Mesenchymal stem cell (in vitro differentiated cells and primary cell): Measurements from ENCODE around the gene MSTO1.

Experiments
- DNase-seq: peaks from one replicate; pipeline ENCODE4 v3.0.0-alpha.2; 2013
- H2AFZ ChIP-seq: one replicate; pipeline ENCODE4 v1.6.1; 2013; ENCODE audit warnings: low read depth, mild to moderate bottlenecking, control low read depth, inconsistent platforms, low read length, moderate library complexity
- H2AK5ac ChIP-seq: 2 replicates; pipeline ENCODE4 v1.6.1; 2013; ENCODE audit warnings: low read length, moderate library complexity, mild to moderate bottlenecking, inconsistent platforms; ENCODE audit not compliant: severe bottlenecking
- H2BK120ac ChIP-seq: one replicate; pipeline ENCODE4 v1.6.1; 2013; ENCODE audit warnings: low read depth, mild to moderate bottlenecking, inconsistent platforms, low read length, moderate library complexity
- H2BK12ac ChIP-seq, 2 experiments: one replicate each; pipeline ENCODE4 v1.6.1; 2013; ENCODE audit warnings: inconsistent platforms in 2 of 2, low read length in 2 of 2, mild to moderate bottlenecking in 2 of 2, moderate library complexity in 2 of 2, control low read depth in 1 of 2
- H2BK15ac ChIP-seq: one replicate; pipeline ENCODE4 v1.6.1; 2013; ENCODE audit warnings: mild to moderate bottlenecking, low read depth, inconsistent platforms; ENCODE audit not compliant: poor library complexity, severe bottlenecking
- H2BK5ac ChIP-seq: 2 replicates; pipeline ENCODE4 v1.6.1; 2013; ENCODE audit warnings: low read depth, mild to moderate bottlenecking, low read length, control low read depth, inconsistent platforms; ENCODE audit not compliant: poor library complexity, severe bottlenecking
- H3K14ac ChIP-seq, 2 experiments: one replicate each; pipeline ENCODE4 v1.6.1; 2013; ENCODE audit warnings: inconsistent platforms in 2 of 2, low read length in 2 of 2, control low read depth in 1 of 2, mild to moderate bottlenecking in 1 of 2, moderate library complexity in 1 of 2
- H3K18ac ChIP-seq, 2 experiments: one replicate each; pipeline ENCODE4 v1.6.1; 2013; ENCODE audit warnings: inconsistent platforms in 2 of 2, low read length in 2 of 2, control low read depth in 1 of 2, low read depth in 1 of 2, mild to moderate bottlenecking in 1 of 2
- H3K23ac ChIP-seq, 2 experiments: one replicate each; pipeline ENCODE4 v1.6.1; 2013; ENCODE audit warnings: inconsistent platforms in 2 of 2, low read length in 2 of 2, mild to moderate bottlenecking in 2 of 2, moderate library complexity in 2 of 2, control low read depth in 1 of 2
- H3K27ac ChIP-seq: 2 replicates; pipeline ENCODE4 v1.5.1; 2013; ENCODE audit warnings: mild to moderate bottlenecking, moderate library complexity, low read length, control low read depth, inconsistent platforms; ENCODE audit not compliant: poor library complexity, severe bottlenecking
- H3K27me3 ChIP-seq, 2 experiments: 2 replicates each; pipeline versions ENCODE4 v1.6.1 to v1.7.0; 2013; ENCODE audit warnings: low read length in 2 of 2, mild to moderate bottlenecking in 2 of 2, moderate library complexity in 2 of 2, control low read depth in 1 of 2, inconsistent platforms in 1 of 2; ENCODE audit not compliant: control insufficient read depth in 1 of 2, insufficient read depth in 1 of 2
- H3K36me3 ChIP-seq, 2 experiments: 2 replicates each; pipeline versions ENCODE4 v1.6.1 to v1.7.0; 2013; ENCODE audit warnings: low read length in 2 of 2, control low read depth in 1 of 2, inconsistent platforms in 1 of 2, low read depth in 1 of 2, mild to moderate bottlenecking in 1 of 2; ENCODE audit not compliant: insufficient read depth in 2 of 2, control insufficient read depth in 1 of 2
- H3K4ac ChIP-seq, 2 experiments: one replicate each; pipeline ENCODE4 v1.6.1; 2013; ENCODE audit warnings: inconsistent platforms in 2 of 2, low read length in 2 of 2, mild to moderate bottlenecking in 2 of 2, moderate library complexity in 2 of 2, control low read depth in 1 of 2, low read depth in 1 of 2
- H3K4me1 ChIP-seq: 2 replicates; pipeline ENCODE4 v1.6.1; 2013; ENCODE audit warnings: low read depth, low read length, control low read depth; ENCODE audit not compliant: control insufficient read depth, insufficient read depth
- H3K4me2 ChIP-seq: 2 replicates; pipeline ENCODE4 v1.6.1; 2013; ENCODE audit warnings: low read length, mild to moderate bottlenecking, inconsistent platforms; ENCODE audit not compliant: poor library complexity, severe bottlenecking
- H3K4me3 ChIP-seq, 2 experiments: 2 replicates each; pipeline versions ENCODE4 v1.5.1 to v1.7.0; 2013; ENCODE audit warnings: low read length in 2 of 2, mild to moderate bottlenecking in 2 of 2, control low read depth in 1 of 2, low read depth in 1 of 2; ENCODE audit not compliant: insufficient read depth in 1 of 2
- H3K79me1 ChIP-seq: replicated peaks from 2 replicates; pipeline ENCODE4 v1.6.1; 2013; ENCODE audit warnings: mild to moderate bottlenecking, control low read depth, low read length, inconsistent platforms; ENCODE audit not compliant: poor library complexity, severe bottlenecking
- H3K9ac ChIP-seq: 2 replicates; pipeline ENCODE4 v1.7.0; 2013; ENCODE audit warnings: mild to moderate bottlenecking, low read length, moderate library complexity
- H3K9me3 ChIP-seq: 2 replicates; pipeline ENCODE4 v1.7.0; 2013; ENCODE audit warnings: mild to moderate bottlenecking, low read length; ENCODE audit not compliant: control insufficient read depth
- H4K8ac ChIP-seq: one replicate; pipeline ENCODE4 v1.6.1; 2013; ENCODE audit warnings: inconsistent platforms, mild to moderate bottlenecking, low read length, moderate library complexity
- H4K91ac ChIP-seq: one replicate; pipeline ENCODE4 v1.6.1; 2013; ENCODE audit warnings: mild to moderate bottlenecking, low read length, inconsistent platforms
- WGBS: methylation state at CpG from one replicate; pipeline ENCODE4 v1.1.7; 2013; ENCODE audit warnings: mixed read lengths; 5-methylcytosine and 5-hydroxymethylcytosine counted together

The MSTO1 gene

DNA sequence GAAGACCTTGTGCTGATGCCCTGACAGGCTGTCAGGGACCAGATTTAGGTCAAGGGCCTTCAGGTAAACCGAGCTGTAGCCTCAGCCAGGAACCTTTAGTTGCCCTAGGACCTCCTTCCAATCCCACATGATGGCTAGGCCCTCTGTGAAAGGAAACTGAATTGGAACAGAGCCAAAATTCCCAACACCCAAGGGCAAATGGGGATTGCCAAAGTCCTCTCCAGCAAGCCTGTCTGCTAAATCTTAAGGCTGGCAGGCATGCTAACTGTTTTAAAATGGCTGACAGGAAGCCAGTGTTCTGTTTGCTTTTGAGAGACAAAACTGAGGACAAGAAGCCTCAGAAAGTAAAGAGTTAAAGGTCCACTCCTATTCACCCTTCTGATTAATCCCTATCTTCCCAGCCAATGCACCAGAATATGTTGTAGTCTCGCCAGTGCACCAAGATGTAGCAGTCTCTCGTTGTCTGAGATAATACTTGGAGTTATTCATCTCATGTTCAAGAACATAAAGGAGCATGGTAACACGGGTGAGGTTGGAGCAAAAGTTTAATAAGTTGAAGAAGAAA, 35.1 kb downstream of the MSTO1 start:
- no peak overlapping the region for H3K4me2 ChIP-seq
- H2BK12ac ChIP-seq = peak overlapping the region in 1 of 2 experiments; percentile 16
- H2AFZ ChIP-seq = no peak overlapping the region
- H3K9me3 ChIP-seq = peaks cover 14% of the 10 kb centered on the region
- no peak overlapping the region for H2BK15ac ChIP-seq
- H3K9ac ChIP-seq = peak overlapping the region; percentile 46
- H3K36me3 ChIP-seq = peaks cover 0 to 15% of the 10 kb centered on the region in 2 experiments
- no peak overlapping the region for H2AK5ac ChIP-seq
- peak overlapping the region in 1 of 2 experiments; percentile 40 for H3K18ac ChIP-seq
- H2BK120ac ChIP-seq = no peak overlapping the region
- peak overlapping the region in 1 of 2 experiments; percentile 63 for H3K4me3 ChIP-seq
- H3K4ac ChIP-seq = peak overlapping the region in 1 of 2 experiments; percentile 61
- no peak for DNase-seq
- 90% methylated on average over 4 of the region's 4 CpGs for WGBS
- H3K27ac ChIP-seq = no peak overlapping the region
- H3K23ac ChIP-seq = no peak overlapping the region
- H4K91ac ChIP-seq = no peak overlapping the region
- peaks cover 2% of the 10 kb centered on the region for H3K79me1 ChIP-seq
- H3K14ac ChIP-seq = no peak overlapping the region
- no peaks in the 10 kb centered on the region for H3K27me3 ChIP-seq
- H2BK5ac ChIP-seq = no peak overlapping the region
- H3K4me1 ChIP-seq = no peaks in the 10 kb centered on the region
- H4K8ac ChIP-seq = no peak overlapping the region

- 90% methylated on average over 6 of the region's 6 CpGs for WGBS
- no peak overlapping the region for H4K91ac ChIP-seq
Measured at GRCh38 chr1:155645648-155646047, 35.6 kb downstream of the MSTO1 start.

GRCh38 chr1:155646307-155646706, 36.3 kb downstream of the MSTO1 start:
- Histone ChIP-seq H3K14ac (no peak overlapping the region), H3K4ac (no peak overlapping the region), H3K79me1 (peaks cover 2% of the 10 kb centered on the region)

More at GRCh38 chr1:155645648-155646047, 35.6 kb downstream of the MSTO1 start:
- H3K27me3 ChIP-seq = no peaks in the 10 kb centered on the region
- peaks cover 2% of the 10 kb centered on the region for H3K79me1 ChIP-seq
- no peak overlapping the region for H2BK12ac ChIP-seq
- no peak overlapping the region for H3K14ac ChIP-seq
- no peak overlapping the region for H4K8ac ChIP-seq
- no peaks in the 10 kb centered on the region for H3K4me1 ChIP-seq
- H3K4me3 ChIP-seq = peak overlapping the region in 1 of 2 experiments; percentile 63
- H3K36me3 ChIP-seq = peaks cover 0 to 15% of the 10 kb centered on the region in 2 experiments
- H2AFZ ChIP-seq = no peak overlapping the region
- H2BK15ac ChIP-seq = no peak overlapping the region
- H3K9me3 ChIP-seq = peaks cover 14% of the 10 kb centered on the region
- H3K18ac ChIP-seq = no peak overlapping the region
- no peak overlapping the region for H2AK5ac ChIP-seq
- H3K23ac ChIP-seq = no peak overlapping the region
- H2BK120ac ChIP-seq = no peak overlapping the region
- H3K4me2 ChIP-seq = no peak overlapping the region
- no peak overlapping the region for H2BK5ac ChIP-seq
- no peak overlapping the region for H3K27ac ChIP-seq
- no peak overlapping the region for H3K4ac ChIP-seq
- no peak for DNase-seq
- peak overlapping the region; percentile 46 for H3K9ac ChIP-seq

DNA sequence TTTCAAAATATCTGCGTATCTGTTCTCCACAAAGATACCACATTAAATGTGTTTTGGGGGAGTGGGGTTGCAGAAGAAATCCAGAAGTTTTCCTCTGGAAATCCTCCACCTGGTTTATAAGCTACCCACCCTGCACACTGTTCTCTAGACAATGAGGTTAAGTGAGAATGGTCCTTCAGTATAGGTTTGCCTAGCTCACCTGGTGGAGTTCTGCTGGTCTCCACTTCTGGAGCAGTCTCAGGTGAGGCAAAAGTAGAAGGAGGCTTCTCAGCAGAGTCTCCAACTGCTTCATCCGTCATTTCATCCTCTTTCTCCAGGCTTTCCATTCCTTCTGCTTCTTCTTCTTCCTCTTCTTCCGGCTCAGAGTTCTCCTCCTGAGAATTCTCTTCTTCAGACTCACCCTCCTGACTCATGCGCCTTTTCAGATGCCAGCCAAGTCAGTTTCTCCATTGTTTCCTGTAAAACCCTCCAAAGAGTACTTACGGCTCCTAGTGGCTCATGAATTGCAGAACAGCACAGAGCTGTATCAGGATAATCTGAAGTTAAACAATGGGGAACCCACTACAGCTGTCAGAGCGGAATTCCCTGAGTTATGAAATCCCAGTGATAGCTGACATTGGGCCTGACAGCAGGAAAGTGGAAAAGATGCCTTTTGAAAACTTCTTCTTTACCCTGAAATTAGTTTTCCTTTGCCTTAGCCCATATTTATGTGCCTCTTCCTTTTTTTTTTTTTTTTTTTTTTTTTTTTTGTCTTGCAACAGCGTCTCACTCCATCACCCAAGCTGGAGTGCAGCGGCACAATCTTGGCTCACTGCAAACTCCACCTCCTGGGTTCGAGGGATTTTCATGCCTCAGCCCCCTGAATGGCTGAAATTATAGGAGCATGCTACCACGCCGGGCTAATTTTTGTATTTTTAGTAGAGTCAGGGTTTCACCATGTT, 38.5 kb downstream of the MSTO1 start:
- Histone ChIP-seq H2BK120ac (peak overlapping the region; percentile 58), H3K23ac (no peak overlapping the region), H3K4me1 (no peaks in the 10 kb centered on the region), H3K27me3 (no peaks in the 10 kb centered on the region), H3K36me3 (peaks cover 0 to 8% of the 10 kb centered on the region in 2 experiments), H3K4me2 (peak overlapping the region; percentile 17), H2AK5ac (no peak overlapping the region), H2AFZ (no peak overlapping the region), H4K91ac (no peak overlapping the region), H3K27ac (peak overlapping the region; percentile 33), H2BK12ac (no peak overlapping the region), H3K9ac (peak overlapping the region; percentile 93), H3K4me3 (peak overlapping the region in 1 of 2 experiments; percentile 86), H3K4ac (no peak overlapping the region), H2BK15ac (no peak overlapping the region), H3K18ac (peak overlapping the region in 1 of 2 experiments; percentile 71), H3K14ac (no peak overlapping the region), H4K8ac (peak overlapping the region; percentile 80), H3K79me1 (peaks cover 2% of the 10 kb centered on the region), H2BK5ac (no peak overlapping the region), H3K9me3 (peaks cover 4% of the 10 kb centered on the region)
- WGBS = 56% methylated on average over 10 of the region's 11 CpGs
- DNase-seq = peak; percentile 98

More at GRCh38 chr1:155646307-155646706, 36.3 kb downstream of the MSTO1 start:
- DNase-seq = peak; percentile 43
- Histone ChIP-seq H4K8ac (no peak overlapping the region), H3K9ac (peak overlapping the region; percentile 46), H3K18ac (no peak overlapping the region), H3K27ac (no peak overlapping the region), H3K23ac (no peak overlapping the region), H2BK15ac (no peak overlapping the region), H3K27me3 (no peaks in the 10 kb centered on the region), H3K4me3 (peak overlapping the region in 1 of 2 experiments; percentile 63), H2AK5ac (no peak overlapping the region), H3K36me3 (peaks cover 0 to 15% of the 10 kb centered on the region in 2 experiments), H3K9me3 (peaks cover 14% of the 10 kb centered on the region), H2BK5ac (no peak overlapping the region), H3K4me2 (no peak overlapping the region), H2BK12ac (no peak overlapping the region), H2AFZ (no peak overlapping the region), H2BK120ac (no peak overlapping the region), H3K4me1 (no peaks in the 10 kb centered on the region), H4K91ac (no peak overlapping the region)
- 98% methylated on average over 2 of the region's 2 CpGs for WGBS
